GM19099 (cell line): ENCODE data around the gene NRDC.

Experiments used
- POLR2A ChIP-seq: IDR thresholded peaks from 3 replicates; pipeline ENCODE4 v1.6.1; 2011; ENCODE audit warnings: low read depth; ENCODE audit not compliant: insufficient read length; ENCODE audit errors: extremely low read depth

NRDC gene

DNA sequence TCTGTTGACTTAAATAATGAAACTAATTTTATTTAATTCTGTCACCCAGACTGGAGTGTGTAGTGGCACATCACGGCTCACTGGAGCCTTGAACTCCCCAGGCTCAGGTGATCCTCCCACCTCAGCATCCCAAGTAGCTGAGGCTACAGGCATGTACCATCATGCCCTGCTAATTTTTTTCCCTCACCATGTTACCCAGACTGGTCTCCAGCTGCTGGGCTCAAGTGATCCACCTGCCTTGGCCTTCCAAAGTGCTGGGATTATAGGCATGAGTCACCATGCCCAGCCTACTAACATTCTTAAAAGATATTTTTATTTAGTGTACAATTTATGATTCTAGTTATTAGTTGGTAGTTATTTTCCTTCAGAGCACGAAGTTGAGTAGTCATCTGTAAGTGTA lies 49.5 kb downstream of the NRDC start:
- TF ChIP-seq POLR2A: no peak

DNA sequence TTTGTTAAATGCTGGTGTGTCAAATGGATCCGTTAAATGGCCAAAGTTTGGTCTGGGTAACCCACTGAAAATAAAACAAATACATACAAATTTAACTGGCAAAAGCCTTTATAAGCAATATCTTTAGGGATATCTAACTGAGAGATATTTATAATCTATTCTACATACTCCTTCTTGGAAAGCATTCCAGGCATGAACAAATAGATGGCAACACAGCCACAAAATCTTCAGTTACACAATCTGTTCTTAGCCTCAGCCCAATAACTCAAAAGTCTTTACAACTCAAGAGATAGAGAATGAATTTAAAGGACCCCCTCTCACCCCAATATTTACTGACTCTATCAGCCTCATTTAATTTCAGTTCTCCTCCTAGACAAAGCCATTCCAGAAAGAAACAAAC lies 58.7 kb downstream of the NRDC start:
- no peak for TF ChIP-seq POLR2A

GRCh38 chr1:51818487-51818886 lies 60.0 kb downstream of the NRDC start:
- no peak for TF ChIP-seq POLR2A

- no peak for TF ChIP-seq POLR2A
These were observed 64.0 kb downstream of the NRDC start for GRCh38 chr1:51814513-51814912.

DNA sequence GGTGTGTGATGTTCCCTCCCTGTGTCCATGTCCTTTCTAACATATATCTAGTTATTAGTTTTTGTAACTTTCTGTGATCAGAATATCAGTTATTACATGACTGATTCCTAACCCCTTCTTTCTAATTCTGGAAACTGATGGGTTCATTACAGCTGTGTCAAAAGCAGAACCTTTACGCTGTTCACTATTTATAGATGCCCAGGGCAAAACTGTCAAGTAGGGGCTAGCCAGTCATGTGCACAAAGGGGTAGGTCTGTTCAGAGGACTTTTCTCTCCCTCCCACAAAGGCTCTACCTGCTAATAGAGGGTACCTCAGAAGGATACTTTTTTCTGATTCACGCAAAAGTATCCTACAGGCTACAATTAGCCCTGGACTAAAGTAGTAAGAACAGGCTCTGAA lies 79.2 kb downstream of the NRDC start:
- TF ChIP-seq POLR2A: no peak

DNA sequence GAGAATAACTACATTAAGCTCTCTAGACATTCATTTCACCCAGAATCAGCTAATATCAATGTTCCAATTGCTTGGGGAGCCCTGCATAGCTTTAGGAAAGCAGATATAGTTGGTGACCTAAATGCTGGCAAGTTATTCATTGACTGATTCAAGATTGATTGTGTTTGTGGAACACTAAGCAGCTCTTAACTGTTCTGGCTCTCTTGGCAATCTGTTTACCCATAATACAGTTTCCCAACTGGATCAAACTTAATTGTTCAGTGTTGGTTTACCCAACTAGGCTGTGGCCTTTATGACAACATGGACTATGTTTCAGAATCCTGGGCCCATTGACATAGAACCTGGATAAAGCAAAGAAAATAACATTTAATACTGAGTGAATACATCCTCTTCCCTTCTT lies 83.7 kb downstream of the NRDC start:
- TF ChIP-seq POLR2A: no peak

DNA sequence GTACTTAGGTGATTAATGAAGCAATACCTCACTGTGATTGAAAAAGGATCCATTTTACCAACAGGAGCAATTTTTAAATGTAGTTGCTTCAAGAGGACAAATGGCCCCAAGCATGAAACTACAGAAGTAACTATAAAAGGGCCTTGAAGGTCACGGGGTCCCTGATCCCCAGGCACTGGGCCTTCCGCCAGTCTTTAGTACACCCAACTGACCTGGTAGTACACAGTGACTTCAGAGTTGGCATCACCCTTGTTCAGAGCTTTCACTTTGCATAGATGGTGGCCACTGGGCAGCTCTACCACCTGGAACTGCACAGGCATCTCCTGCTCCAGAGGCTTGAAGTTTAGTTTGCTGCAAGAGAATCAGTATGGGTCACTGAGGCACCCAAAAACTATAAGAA lies 84.3 kb downstream of the NRDC start:
- no peak for TF ChIP-seq POLR2A

GRCh38 chr1:51792864-51793263 lies 85.7 kb downstream of the NRDC start:
- TF ChIP-seq POLR2A: no peak

GRCh38 chr1:51791888-51792287 lies 86.6 kb downstream of the NRDC start:
- no peak for TF ChIP-seq POLR2A

DNA sequence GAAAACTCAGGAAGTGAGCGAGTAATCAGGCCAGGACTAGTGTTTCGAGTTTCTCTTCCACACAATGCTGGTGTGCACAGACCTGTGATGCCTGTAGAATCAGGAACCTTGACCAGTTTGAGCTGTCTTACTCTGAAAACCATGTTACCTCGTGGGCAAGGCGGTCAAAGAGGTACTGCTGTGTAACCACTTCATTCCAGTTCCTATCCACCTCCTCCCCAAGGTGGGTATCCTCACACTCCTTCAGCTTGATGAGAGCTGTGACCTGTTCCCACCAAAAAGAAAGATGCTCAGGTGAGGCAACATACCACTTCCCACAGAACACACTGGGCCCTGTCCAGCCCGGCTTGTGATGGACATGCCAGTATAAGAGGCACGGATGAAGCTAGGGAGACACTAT lies 88.1 kb downstream of the NRDC start:
- no peak for TF ChIP-seq POLR2A

GRCh38 chr1:51789342-51789741 lies 89.2 kb downstream of the NRDC start:
- no peak for TF ChIP-seq POLR2A

GRCh38 chr1:51788938-51789337 lies 89.6 kb downstream of the NRDC start:
- TF ChIP-seq POLR2A: no peak

- TF ChIP-seq POLR2A: no peak
These were observed 93.5 kb downstream of the NRDC start for GRCh38 chr1:51784997-51785421.

DNA sequence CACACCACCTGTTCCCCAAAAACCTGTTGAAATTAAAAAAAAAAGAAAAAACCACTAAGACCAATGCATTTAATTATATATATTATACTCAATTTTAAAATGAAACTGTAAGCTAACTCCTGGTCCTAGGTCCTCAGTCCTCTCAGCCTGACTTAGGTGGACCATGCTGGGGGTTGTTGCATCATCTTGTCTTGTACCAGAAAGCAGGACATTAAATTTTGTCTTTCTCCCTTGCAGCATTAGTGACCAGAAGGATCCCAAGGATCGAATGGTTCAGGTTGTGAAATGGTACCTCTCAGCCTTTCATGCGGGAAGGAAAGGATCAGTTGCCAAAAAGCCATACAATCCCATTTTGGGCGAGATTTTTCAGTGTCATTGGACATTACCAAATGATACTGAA lies 97.6 kb downstream of the NRDC start:
- TF ChIP-seq POLR2A: no peak

GRCh38 chr1:51776408-51776807 lies 102.1 kb downstream of the NRDC start:
- TF ChIP-seq POLR2A: no peak

- no peak for TF ChIP-seq POLR2A
These were observed 109.4 kb downstream of the NRDC start for GRCh38 chr1:51768971-51769588.

DNA sequence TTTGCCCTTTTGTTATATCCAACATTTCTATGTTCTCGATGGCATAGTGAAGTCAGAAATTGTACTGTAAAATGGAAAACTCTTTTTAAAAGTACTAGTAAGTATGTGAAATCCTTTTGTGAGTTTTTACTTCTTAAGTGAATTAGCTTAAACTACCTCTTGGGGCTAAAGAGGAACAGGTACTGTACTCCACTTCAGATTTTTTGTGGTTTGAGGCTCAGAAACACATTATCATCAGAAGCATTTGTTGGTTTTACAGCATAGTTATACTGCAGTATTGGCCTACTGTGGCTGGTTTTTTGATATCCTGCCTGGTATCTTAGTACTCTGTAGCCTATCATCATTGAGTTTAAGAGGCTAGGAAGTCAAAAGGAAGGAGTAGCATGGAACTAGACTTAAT lies 117.2 kb downstream of the NRDC start:
- no peak for TF ChIP-seq POLR2A

- no peak for TF ChIP-seq POLR2A
These were observed 117.7 kb downstream of the NRDC start for GRCh38 chr1:51760872-51761271.

DNA sequence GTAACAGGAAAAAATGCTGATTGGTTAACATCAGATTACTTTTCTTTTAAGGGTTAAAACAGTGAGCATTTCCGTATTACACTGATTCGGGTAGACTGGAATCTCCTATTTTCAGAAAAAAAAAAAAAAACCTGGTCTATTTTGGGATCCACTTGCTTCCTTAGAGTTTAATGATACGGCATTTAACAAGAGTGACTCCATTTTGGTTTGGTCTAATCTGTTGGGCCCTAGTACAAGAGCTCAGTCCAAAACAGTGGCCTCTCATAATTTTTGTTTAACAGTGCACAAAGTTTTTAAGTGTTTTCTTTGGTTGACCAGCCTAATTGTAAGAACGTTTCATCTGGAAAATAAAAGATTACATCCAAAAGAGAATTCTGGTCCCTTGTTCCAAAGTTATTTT lies 120.2 kb downstream of the NRDC start:
- TF ChIP-seq POLR2A: no peak
